K562 (cell line): ENCODE data around the gene PI4KA. TPM values are rescaled to one million over a fixed set of nuclear protein-coding genes. Genes with fewer than 3 reads are reported as not detected.

Source experiments
- DPF2 ChIP-seq: fragments of 450-650 bp; IDR thresholded peaks from 2 replicates; pipeline ENCODE4 v1.6.1; 2016
- ELF1 ChIP-seq: fragments of 200-800 bp; sonication (Bioruptor generic); IDR thresholded peaks from 2 replicates; pipeline ENCODE4 v1.6.1; 2016; ENCODE audit warnings: missing genetic modification characterization, missing compliant biosample characterization
- FOXP4 ChIP-seq: sonication (generic); formaldehyde crosslinking; IDR thresholded peaks from 2 replicates; pipeline ENCODE4 v1.8.0; 2022; ENCODE audit warnings: mild to moderate bottlenecking, missing genetic modification reagents, borderline replicate concordance
- HNRNPK ChIP-seq: fragments of 200-400 bp; formaldehyde crosslinking; IDR thresholded peaks from one replicate; pipeline ENCODE4 v1.6.1; 2018; ENCODE audit warnings: mild to moderate bottlenecking, low read depth, low read length; ENCODE audit not compliant: poor library complexity, severe bottlenecking
- HNRNPL ChIP-seq: fragments of 200-400 bp; formaldehyde crosslinking; IDR thresholded peaks from 2 replicates; pipeline ENCODE4 v1.6.1; 2017; ENCODE audit warnings: low read depth, mild to moderate bottlenecking, low read length
- HSF4 ChIP-seq: fragments of 250-450 bp; sonication (Bioruptor Pico); IDR thresholded peaks from 2 replicates; pipeline ENCODE4 v2.1.2; 2022; ENCODE audit warnings: mild to moderate bottlenecking, moderate library complexity, borderline replicate concordance
- KDM2B ChIP-seq: fragments of 250-450 bp; sonication (Bioruptor Pico); IDR thresholded peaks from 2 replicates; pipeline ENCODE4 v1.8.0; 2021; ENCODE audit warnings: mild to moderate bottlenecking, moderate library complexity
- MECOM ChIP-seq: fragments of 250-450 bp; sonication (Bioruptor Pico); IDR thresholded peaks from 2 replicates; pipeline ENCODE4 v1.8.0; 2022; ENCODE audit warnings: inconsistent platforms
- MTA1 ChIP-seq: fragments of 450-650 bp; IDR thresholded peaks from 2 replicates; pipeline ENCODE4 v1.6.1; 2017; ENCODE audit warnings: borderline replicate concordance
- NELFE ChIP-seq: IDR thresholded peaks from 2 replicates; pipeline ENCODE4 v1.6.1; 2011; ENCODE audit warnings: mild to moderate bottlenecking; ENCODE audit not compliant: insufficient read depth, insufficient read length
- POLR3A ChIP-seq: IDR thresholded peaks from 2 replicates; pipeline ENCODE4 v1.6.1; 2011; ENCODE audit warnings: borderline replicate concordance, mild to moderate bottlenecking, moderate library complexity; ENCODE audit not compliant: insufficient read length, insufficient read depth; ENCODE audit errors: extremely low read depth
- PPARD ChIP-seq: fragments of 250-450 bp; sonication (Bioruptor Pico); IDR thresholded peaks from 2 replicates; pipeline ENCODE4 v1.8.0; 2022; ENCODE audit warnings: inconsistent platforms, mild to moderate bottlenecking, moderate library complexity
- PURB ChIP-seq: sonication (generic); formaldehyde crosslinking; IDR thresholded peaks from 2 replicates; pipeline ENCODE4 v1.9.0; 2021; ENCODE audit warnings: low read depth, mild to moderate bottlenecking, missing genetic modification reagents
- RNF219 ChIP-seq: fragments of 250-450 bp; sonication (Bioruptor Pico); IDR thresholded peaks from 2 replicates; pipeline ENCODE4 v1.5.0; 2022; ENCODE audit warnings: mild to moderate bottlenecking
- SNIP1 ChIP-seq: fragments of 450-650 bp; IDR thresholded peaks from 2 replicates; pipeline ENCODE4 v1.7.1; 2017; ENCODE audit warnings: low read depth, mild to moderate bottlenecking
- TAF9B ChIP-seq: fragments of 450-650 bp; IDR thresholded peaks from 2 replicates; pipeline ENCODE4 v1.6.1; 2018; ENCODE audit warnings: mild to moderate bottlenecking; ENCODE audit not compliant: partially characterized antibody
- TCF7L2 ChIP-seq: fragments of 150-350 bp; IDR thresholded peaks from 2 replicates; pipeline ENCODE4 v1.6.1; 2016; ENCODE audit warnings: low read depth, mild to moderate bottlenecking, low read length, moderate library complexity
- TRIM28 ChIP-seq: fragments of 450-650 bp; IDR thresholded peaks from 2 replicates; pipeline ENCODE4 v1.6.1; 2017
- ZBED1 ChIP-seq: IDR thresholded peaks from 2 replicates; pipeline ENCODE4 v1.6.1; 2014
- ZFP36 ChIP-seq: fragments of 150-350 bp; IDR thresholded peaks from 2 replicates; pipeline ENCODE4 v1.6.1; 2018; ENCODE audit warnings: low read length, low read depth; ENCODE audit not compliant: partially characterized antibody
- ZFP91 ChIP-seq: sonication (generic); formaldehyde crosslinking; IDR thresholded peaks from 2 replicates; pipeline ENCODE4 v1.8.0; 2022; ENCODE audit warnings: mild to moderate bottlenecking, missing genetic modification reagents
- ZNF12 ChIP-seq: sonication (generic); formaldehyde crosslinking; IDR thresholded peaks from 2 replicates; pipeline ENCODE4 v1.4.0; 2020; ENCODE audit warnings: mild to moderate bottlenecking, missing genetic modification reagents
- ZNF212 ChIP-seq: fragments of 450-650 bp; formaldehyde crosslinking; IDR thresholded peaks from 2 replicates; pipeline ENCODE4 v1.4.0; 2020; ENCODE audit warnings: mild to moderate bottlenecking
- ZNF511 ChIP-seq: sonication (generic); formaldehyde crosslinking; IDR thresholded peaks from 2 replicates; pipeline ENCODE4 v1.8.0; 2022; ENCODE audit warnings: mild to moderate bottlenecking, missing genetic modification reagents
- polyA plus RNA-seq, 8 experiments: library from polyadenylated mRNA; depleted of rRNA in 4 of 8; stranded (reverse) in 5 of 8; unstranded in 3 of 8; fragments of >200 nt; fragmentation: Nextera tagmentation in 2 of 8; fragmentation: Illumina TruSeq in 1 of 8; extraction: Ambion mirVana in 2 of 8; extraction: Trizol in 1 of 8; gene quantifications; 2 replicates each; pipeline versions ENCODE4 v1.2.1 to v1.2.3, GENCODE V29; 2011 to 2014; ENCODE audit warnings: inconsistent platforms in 1 of 8, missing spikeins in 1 of 8
- total RNA-seq, 7 experiments: library from RNA; depleted of rRNA in 6 of 7; stranded (reverse); fragments of >200 nt in 6 of 7; fragmentation: Illumina TruSeq in 2 of 7; extraction: Trizol in 2 of 7; gene quantifications; 2 replicates each; pipeline versions ENCODE4 v1.2.1 to v1.2.3, GENCODE V29; 2011 to 2021; ENCODE audit warnings: low replicate concordance in 1 of 7

Gene PI4KA
- total and polyA plus RNA-seq, 9 of the 15 experiments (the other 6 are each of a cell fraction or from before 2014, with no cell fraction given) = 7.3 to 187 (median 84.7) TPM

GRCh38 chr22:20815477-20816050 lies 43.0 kb downstream of the PI4KA start (continued):
- no peak for TF ChIP-seq NELFE
- TF ChIP-seq ZBED1 = no peak
- TF ChIP-seq RNF219 (CRISPR knock-in tag) = no peak
- TF ChIP-seq PPARD (CRISPR knock-in tag) = 0 out of 2 replicates have a peak, but pooled peaks have one; percentile 6
- TF ChIP-seq MECOM (CRISPR knock-in tag) = no peak
- TF ChIP-seq SNIP1 = no peak
- no peak for TF ChIP-seq HNRNPK
- no peak for TF ChIP-seq HNRNPL
- no peak for TF ChIP-seq TRIM28
- no peak for TF ChIP-seq KDM2B (CRISPR knock-in tag)
- no peak for TF ChIP-seq ELF1 (tag)
- TF ChIP-seq MTA1 = no peak
- no peak for TF ChIP-seq DPF2
- TF ChIP-seq ZFP91 (CRISPR knock-in tag) = no peak
- TF ChIP-seq ZNF12 (CRISPR knock-in tag) = no peak
- TF ChIP-seq PURB (CRISPR knock-in tag) = no peak; the same call in 1 of the 2 replicates
- TF ChIP-seq ZFP36 = no peak
- no peak for TF ChIP-seq POLR3A
- TF ChIP-seq TCF7L2 = no peak
- TF ChIP-seq HSF4 = no peak
- TF ChIP-seq TAF9B = no peak
- no peak for TF ChIP-seq ZNF212 (CRISPR knock-in tag)
- TF ChIP-seq ZNF511 = no peak
- TF ChIP-seq FOXP4 (CRISPR knock-in tag) = no peak
